GM21717 (cell line): Measurements from ENCODE around the gene ST6GALNAC6.
"Not testable (repeated sequence)": the region's sequence is repeated elsewhere in the genome, so short reads cannot be mapped to it uniquely, and the experiment has no call there.

Experiments
- ATAC-seq: cut with Tn5 transposase; IDR thresholded peaks from one replicate; pipeline ENCODE4 v1.9.1; 2021; ENCODE audit warnings: mild to moderate bottlenecking, moderate library complexity; ENCODE audit not compliant: unreplicated experiment

The ST6GALNAC6 gene

DNA sequence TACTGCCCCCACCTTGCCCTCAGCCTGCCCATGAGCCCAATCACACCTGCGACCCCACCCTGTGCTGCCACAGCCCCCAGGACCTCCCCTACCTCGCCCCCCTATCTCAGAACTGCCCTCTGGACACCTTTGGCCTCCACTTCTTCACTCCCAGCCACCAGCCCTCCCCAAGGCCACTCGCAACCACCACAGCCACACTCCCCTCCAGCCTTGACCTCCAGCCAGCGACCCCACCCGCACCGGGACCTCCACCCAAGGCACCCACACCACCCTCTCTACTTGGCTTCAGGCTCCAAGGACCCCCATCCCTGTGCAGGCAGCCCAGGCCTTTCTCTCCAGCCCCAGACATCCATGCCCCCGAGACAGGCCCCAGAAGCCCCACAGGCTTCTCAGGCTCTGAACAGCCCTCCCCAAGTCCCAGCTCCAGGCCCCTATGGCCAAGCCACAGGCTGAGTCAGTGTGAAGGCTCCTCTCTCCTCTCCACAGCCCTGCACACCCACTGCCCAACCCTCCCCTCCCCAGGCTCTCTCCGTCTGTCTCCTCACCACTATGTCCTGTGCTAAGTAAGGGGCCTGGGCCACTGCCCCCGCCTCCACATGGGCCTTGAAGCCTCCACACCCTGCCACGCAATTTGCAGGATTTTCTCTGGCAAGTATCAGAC is 24.0 kb downstream of the ST6GALNAC6 start:
- no peak for ATAC-seq

DNA sequence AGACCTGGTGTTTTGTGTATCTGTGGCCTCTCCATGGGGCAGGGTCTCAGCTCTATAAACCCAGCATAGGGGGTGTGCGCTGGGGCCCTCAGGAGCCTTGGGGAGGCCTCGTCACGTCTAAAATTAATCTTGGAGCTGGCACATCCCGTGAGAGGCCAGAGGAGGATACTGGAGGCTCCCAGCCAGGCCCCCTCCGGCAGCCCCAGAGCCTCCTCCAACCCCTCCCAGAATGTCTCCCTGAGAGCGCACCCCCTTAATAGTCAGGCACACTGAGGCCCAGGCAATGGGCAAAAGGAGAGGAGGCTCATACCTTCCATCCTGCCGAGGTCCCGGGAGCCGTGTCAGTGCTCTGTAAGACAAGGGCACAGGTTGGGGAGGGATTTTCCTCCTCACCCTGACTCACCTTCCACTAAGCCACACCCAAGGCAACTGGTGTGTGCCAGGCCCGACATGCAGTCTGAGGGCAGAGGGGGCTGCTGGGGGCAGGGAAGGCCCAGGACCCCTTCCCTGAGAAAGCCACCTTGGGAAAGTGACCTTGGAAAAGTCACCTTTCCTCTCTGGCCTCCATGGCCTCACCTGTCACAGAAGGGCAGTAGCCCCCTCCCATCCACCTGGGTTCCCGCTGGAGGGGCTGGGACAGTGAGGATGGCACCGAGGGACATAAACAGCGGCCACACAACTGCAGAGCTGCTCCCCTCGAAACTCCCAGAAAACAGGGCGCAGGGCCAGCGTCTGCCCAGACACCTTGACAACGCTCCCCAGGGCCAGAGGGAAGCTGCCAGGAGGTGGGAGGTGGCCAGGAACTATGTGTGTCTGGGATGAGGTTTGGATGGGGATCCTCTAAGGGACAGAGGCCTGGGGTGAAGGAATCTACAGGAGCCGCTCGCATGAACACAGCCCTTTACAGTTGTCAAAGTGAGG is 24.8 kb downstream of the ST6GALNAC6 start:
- no peak for ATAC-seq

DNA sequence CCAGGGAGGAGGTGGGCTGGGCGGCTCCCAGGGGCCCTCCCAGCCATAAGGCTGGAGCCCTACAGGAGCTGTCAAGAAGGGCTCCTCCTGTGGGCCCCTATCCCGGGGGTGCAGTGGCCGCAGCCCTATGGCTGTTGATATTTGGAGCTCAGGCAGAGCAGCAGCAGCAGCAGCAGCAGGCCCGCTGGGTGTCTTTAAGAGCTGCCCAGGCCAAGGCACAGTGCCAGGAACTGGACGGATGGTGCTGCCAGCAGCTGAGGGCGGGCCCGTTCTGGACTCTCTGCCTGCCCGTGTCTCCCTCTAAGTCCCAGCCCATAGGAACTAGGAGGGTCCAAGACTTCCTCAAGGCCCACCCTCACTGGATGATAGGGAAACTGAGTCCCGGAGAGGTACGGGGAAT is 25.5 kb downstream of the ST6GALNAC6 start:
- no peak for ATAC-seq

DNA sequence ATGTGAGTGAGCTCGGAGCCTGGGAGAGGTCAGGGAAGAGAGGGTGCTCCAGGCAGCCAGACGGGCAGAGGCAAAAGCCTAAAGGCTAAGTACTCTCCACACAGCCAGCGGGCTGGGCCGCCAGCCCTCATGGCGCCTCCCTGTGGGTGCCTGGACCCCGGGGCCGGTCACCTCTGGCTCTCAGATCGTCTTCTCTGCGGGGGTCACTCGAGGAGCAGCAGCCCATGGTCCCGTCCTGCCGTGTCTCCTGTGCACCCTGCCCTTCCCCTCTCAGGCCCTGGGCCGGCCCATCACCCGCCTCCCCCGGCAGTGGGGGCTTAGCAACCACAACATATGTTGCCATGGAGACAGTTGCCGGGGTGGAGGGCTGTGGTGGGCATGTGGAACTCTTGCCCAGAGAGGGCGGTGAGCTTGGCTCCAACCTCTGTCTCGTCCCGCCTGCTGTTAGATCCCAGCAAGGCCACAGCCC is 26.1 kb downstream of the ST6GALNAC6 start:
- no peak for ATAC-seq

DNA sequence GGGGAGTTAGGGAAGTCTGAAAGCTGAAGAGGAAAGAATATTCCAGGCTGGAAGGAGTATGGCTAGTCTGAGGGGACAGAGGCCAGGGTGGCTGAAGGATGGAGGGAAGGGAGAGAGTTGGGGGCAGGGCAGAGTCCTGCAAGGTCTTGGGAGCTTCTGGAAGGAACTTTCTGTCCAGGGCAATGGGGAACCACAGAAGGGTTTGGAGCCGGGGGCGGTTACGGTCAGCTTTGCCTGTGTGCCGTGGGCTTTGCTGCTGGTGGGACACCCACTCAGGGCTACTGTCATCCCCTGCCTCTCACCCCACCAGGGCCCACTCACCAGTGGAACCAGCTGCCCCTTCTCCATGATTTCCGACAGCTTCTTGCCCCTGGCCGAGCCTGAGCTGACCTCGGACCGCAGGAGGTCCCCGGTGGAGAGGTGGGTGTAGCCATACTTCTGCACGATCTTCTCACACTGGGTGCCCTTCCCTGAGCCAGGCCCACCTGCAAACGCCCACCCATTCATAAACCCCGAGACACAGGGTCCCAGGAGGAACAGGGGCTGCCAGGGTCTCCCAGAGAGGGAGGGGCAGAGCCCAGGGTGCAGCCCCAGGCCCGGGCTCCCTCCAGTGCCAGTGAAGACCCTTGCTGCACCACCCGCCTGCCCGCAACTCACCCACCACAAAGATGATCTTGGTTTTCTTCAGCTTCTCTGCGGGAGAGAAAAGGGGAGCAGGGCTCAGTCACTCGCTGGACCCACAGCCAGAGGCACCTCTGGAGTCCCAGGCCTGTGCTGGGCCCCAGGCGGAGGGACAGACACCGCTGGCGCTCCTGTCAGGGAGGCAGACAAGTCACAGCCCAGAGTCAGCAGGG is 26.8 kb downstream of the ST6GALNAC6 start:
- no peak for ATAC-seq

DNA sequence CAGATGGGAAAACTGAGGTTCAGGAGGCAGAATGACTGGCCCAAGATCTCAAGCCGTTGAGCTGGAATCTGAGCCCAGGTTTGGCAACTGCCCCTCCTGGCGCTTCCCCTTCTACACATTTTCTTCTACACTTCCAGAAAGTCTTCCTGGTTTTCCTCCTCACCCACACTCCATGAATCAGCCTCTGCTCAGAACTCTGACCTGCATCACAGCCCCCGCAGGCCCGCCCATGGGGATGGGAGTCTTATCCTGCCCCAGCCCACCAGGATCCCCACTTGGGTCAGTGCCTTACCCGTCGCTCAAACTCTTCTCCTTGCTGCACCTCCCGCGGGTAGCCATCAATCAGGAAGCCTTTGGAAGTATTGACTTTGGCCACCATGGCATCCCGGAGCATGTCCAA is 27.9 kb downstream of the ST6GALNAC6 start:
- ATAC-seq = no peak

DNA sequence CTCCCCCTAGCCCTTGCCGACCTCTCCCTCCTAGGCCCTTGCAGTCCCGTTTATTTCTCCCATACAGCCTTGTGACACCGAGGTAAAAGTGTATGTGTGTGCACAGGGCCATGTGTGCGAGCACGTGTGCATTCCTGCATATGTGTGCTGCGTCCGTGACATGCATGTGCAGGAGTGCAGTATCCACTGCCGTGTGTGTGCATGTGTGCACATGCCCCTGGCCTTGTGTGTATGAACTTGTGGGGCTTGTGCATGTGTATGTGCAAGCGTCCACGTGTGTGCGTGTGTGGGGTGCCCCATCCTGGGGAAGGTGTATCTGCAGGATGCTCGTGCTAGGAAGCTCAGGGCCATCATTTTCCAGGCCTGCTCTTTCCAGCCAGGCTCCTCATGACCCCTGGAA is 28.5 kb downstream of the ST6GALNAC6 start:
- no peak for ATAC-seq

DNA sequence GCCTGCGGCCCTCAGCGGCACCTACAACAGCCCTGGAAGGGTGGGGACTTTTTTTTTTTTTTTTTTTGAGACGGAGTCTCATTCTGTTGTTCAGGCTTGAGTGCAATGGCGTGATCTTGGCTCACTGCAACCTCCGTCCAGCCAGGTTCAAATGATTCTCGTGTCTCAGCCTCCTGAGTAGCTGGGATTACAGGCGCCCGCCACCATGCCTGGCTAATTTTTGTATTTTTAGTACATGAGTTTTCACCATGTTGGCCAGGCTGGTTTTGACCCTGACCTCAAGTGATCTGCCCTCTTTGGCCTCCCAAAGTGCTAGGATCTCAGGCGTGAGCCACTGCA is 29.3 kb downstream of the ST6GALNAC6 start:
- ATAC-seq = not testable (repeated sequence)

DNA sequence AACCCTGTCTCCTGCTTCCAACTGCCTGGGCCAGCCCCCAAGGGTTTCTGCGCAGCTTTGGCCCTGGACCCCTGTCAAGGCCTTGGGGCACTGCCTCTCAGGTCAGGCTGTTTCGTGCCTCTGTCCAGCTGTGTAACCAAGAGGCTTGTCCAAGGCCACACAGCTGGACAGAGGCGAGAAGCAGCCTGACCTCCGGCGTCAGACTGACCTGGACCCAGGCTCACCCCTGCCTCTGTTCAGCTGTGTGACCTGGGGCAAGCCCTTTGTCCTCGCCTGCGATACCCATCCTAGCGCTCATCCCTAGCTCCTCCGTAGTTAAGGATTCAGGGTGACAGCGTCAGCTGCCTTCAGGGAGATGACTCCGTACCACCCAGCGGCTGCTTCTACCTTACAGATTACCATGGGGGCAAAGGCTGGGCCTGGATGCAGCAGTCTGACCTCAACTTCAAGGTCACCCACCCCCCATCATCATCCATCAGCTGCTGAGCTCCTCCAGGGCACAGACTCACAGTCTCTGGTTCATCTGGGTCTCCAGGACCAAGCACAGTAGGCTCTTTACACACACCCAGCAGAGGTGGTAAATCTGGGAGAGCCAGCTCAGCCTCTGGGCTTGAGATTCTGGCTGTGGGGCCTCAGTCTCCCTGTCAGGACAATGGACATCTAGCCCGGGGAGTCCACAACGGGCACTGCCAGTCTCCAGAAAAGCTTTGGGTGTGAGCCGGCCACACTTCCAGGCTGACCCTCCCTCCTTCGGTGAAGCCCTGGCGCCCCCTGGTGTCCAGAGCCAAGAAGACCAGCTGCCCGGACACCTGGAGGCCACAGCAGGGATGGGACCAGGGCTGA is 29.9 kb downstream of the ST6GALNAC6 start:
- ATAC-seq = no peak

DNA sequence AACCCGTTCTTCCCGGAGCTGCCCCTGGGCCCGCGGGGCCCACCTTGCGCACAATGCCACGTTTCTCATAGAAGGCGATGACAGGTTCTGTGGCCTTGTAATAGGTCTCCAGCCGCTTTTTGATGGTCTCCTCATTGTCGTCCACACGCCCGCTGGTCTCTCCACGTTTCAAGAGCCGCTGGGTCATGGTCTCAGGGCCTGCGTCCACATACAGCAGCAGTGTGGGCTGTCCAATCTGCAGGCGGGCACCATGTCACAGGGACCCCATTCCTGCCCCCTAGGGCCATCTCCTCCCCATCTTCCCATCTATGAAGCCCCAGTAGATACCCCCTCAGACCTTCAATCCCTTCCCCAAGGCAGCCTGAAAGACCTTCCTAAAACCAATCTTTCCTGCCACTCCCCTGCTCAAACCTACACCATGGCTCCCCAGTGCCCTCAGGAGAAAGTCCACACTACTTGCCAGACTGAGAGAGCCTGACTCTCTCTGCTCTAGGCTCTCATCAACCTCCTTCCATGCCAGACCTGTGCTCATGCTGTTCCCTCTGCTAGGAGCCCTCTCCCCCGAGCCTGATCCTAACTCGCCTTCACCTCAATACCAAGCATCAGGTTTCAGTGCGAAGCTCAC is 31.0 kb downstream of the ST6GALNAC6 start:
- no peak for ATAC-seq

DNA sequence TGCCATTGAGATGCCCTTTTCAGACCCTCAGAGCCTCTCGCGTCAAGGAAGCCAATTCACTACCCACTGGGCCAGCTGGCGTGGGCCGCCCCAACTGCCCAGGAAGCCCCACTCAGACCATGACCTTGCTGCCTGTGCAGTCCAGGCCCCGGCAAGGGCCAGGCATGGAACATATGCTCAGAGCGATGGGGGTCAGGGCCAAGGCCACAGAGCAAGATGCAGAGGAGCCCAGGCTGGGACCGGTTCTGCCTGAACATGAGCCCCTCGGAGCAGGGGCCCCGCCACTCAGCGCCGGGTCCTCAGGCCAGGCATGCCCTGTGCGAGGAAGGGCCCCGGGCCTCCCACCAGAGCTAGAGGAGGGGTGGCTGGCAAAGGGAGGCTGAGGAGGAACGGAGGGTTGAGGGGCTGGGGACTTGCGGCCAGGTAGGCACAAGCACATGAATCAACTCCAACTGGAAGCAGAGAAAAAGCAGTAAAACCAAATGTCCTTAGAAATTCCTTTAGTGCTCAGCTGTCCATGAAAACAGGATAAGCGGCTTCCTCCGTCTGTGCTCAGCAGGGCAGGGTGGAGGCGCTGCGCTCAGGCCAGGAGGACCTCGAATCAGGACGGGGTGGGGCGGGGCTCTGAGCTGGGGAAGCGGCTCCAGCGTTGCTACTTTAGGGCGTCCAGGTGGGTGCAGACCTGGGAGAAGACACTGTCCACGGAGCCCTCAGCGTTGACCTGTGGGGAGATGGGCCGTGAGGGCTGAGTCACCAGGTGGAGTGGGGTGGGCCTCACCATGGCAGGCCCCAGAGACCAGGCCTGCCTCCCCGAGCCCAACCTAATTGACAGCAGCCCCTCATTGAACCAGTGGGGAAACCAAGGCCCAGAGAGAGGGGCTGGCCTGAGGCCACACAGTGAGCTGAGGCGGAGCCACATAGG is 31.8 kb downstream of the ST6GALNAC6 start:
- ATAC-seq = no peak

DNA sequence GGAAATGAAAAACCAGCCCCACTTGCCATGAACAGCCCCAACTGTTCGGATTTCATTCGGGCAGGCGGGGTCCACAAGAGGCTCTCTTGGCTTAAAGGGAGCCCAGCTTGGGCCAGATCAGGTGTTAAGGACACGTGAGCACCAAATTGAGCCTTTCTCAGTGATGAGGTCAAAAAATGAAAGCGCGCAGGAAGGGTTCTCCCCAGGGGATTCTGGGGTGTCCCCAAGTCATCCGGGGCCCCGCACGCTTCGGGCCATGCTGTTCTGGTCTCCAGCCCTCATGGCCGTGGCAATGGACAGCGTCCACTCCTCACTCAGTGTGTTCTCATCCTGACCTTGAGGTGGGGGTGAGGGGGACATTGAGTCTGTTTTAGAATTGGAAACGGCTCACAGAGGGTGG is 32.9 kb downstream of the ST6GALNAC6 start:
- ATAC-seq = no peak

DNA sequence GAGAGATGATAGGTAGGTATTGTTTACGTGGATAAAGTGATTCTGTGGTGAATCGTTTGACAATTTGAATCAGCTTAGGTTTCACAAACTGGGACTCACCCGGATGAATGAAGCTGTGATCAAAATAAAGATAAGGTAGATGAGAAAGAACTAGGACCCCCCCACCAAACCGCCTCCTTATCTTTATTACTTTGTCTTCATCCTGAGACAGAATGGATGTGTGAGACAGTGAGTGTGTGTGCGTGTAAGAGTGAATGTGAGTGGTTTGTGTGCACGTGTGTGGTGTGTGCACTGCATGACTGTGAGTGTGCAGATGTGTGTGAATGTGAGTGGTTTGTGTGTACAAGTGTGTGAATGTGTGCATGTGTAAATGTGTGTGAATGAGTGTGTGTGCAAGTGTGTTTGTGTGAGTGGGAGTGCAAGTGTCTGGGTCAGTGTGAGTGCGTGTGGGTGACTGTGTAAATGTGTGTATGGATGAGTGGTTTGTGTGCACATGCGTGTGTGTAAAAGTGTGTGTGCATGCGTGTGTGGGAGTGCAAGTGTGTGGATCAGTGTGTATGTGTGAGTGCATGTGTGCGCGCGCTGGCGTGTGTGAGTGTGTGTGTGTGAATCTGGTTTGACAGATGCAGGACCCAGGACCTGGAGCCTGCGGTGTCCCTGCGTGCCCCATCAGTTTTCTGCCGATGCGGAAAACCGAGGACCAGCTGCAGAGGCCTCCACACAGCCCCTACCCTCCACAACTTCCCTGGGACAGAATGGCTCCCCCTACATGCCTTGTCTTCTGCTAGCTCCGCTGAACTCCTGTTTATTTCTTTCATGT is 33.5 kb downstream of the ST6GALNAC6 start:
- ATAC-seq = no peak

DNA sequence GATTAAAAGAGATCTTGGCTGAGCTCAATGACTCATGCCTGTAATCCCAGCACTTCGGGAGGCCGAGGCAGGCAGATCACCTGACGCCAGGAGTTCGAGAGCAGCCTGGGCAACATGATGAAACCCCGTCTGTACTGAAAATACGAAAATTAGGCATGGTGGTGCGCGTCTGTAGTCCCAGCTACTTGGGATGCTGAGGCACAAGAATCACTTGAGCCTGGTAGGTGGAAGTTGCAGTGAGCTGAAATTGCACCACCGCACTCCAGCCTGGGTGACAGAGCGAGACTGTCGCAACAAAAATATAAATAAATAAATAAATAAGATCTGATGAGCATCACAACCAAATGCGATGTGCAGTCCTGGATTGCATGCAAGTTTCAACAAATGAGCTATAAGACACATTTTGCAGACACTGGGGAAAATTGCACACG is 36.2 kb downstream of the ST6GALNAC6 start:
- ATAC-seq = no peak

DNA sequence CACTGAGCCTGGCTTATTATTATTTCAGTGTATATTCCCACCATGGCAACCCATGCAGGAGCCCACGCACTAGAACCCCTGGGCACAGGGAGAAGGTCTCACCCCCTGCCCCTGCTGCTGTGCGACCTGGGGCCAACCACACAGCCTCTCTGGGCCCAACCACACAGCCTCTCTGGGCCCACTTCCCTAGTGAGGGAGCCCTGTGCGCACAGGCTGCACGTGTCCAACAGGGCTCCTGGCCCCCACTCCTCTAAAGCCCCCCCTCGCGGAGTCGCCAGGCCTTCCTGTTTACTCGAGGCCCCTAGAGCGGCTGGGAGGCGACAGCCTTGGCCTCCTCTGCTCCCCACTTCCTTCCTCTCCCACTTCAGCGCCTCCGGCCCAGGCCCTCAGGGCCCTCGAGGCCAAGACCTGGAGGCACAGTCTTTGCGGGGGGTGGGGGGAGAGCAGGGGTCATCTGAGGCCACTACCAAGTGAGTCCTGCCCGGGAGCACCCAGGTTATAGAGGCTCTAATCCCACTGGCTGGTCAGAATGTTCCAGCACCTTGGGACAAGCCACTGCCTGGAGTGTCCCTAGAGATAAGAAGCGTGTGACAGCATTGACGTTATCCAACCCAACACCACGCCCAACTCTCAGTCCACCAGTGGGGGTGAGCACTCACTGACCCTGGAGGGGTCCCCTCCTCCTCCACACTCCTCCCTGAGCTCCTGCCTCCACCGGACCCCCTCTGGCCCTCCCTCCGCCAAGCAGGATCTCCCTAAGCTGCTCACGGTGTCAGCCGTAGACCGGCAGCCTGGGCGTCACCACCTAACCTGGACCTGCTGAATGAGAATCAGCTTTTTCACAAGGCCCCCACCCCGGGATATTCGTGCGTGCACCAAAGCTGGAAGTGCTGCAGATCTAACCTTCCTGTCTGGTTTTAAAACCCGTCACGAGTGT is 37.1 kb downstream of the ST6GALNAC6 start:
- ATAC-seq = no peak

DNA sequence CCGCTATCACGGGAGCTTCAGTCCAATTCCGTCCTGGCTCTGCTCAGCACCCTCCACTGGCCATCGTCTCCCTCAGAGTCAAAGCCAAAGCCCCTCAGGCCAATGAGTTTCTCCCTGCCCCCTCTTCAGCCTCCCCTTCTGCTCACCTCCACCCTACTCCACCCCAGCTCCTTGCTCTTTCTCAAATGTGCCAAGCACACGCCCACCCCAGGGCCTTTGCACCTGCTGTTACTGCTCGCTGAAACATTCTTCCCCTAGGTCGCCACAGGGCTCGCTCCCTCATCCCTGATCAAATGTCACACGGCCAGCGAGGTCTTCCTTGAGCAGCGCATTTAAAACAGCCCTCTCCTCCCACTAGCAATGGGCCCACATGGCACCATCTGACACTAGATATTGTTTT is 38.6 kb downstream of the ST6GALNAC6 start:
- ATAC-seq = no peak

DNA sequence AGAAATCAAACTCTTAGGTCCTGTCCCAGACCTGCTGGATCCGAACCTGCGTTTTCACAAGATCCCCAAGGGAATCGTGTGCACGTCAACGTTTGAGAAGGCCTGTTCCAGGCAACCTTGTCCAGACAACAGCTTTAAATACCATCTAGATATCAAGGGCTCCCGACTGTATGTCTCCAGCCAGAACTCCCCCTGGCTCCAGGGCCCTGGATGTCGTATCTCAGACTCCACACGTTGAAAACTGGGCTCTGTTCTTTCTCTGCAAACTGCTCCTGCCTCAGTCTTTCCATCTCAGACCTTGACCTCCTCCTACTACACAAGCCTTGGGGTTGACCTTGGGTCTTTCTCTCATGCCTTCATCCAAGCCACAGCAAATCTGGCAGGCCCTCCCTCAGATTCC is 39.1 kb downstream of the ST6GALNAC6 start:
- no peak for ATAC-seq
